Measurements from ENCODE around the gene FRMPD1.

The FRMPD1 gene

DNA sequence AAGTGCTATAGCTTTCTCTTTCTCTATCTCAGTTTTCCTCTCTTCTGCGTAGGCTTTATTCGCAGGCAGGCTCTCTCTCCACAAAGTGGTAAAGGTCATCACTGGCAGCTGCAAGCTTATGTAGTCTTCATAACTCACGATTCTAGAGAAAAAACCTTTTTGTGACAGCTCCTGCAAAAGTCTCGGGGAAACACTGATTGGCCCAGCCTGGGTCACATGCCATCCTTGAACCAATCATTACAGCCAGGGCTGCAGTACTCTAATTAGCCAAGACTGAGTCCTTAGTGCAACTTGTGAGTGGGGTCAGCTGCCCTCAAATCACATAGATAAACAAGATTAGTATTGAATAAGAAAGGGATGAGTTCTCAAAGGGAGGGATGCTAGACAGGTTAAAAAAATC, 18.3 kb upstream of the FRMPD1 start:
- DNase-seq: no peak

DNA sequence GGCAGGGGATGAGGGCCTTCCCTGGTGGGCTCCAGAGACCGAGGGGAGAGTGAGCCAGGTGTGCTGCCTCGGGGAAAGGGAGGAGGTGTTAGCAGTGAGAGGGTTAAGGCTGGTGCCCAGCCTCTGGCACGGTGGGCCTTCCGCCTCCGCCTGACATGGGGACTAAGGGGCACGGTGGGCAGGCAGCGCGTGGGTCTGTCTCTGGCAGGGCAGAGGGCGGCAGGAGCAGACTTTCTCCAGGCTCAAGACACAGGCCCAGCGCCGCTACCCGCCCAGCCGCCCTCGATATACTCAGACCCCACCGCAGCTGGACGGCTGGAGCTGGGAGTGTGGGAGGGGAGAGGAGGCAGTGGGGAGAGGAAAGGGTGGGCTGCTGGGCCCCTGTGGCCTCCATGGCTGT, 14.9 kb upstream of the FRMPD1 start:
- DNase-seq: no peak

DNA sequence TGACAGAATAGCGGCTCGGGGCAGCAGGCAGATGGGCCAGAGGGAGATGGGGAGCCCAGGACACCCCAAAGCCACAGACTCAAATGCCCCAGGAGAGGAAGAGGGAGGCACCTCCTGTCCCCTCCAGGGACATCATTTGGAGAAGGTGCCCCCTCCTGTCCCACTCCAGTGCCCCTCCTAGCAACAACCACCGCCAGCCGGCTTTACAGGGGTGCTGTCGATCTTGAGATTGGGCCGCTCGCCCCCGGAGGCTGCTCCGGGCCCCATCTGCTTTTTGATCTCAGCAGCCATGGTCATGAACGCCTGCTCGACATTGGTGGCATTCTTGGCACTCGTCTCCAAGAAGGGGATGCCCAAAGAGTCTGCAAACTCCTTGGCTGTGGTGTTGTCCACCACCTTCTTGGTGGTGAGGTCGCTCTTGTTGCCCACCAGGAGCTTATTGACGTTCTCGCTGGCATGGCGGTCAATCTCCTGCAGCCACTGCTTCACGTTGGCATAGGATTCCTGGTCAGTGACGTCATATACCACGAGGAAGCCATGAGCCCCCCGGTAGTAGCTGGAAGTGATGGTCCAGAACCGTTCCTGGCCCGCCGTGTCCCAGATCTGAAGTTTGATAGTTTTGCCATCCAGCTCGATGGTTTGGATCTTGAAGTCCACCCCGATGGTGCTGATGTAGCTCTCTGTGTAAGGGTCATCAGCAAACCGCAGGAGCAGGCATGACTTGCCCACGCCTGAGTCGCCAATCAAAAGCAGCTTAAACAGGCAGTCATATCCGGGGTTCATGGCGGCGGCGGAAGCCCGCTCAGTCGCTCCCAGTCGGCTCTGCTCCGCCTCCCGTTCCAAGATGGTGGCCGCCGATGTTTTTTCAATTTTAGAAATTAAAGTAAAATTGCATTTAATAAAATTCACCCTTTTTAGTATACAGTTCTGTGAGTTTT, 14.0 kb upstream of the FRMPD1 start:
- no peak for DNase-seq

DNA sequence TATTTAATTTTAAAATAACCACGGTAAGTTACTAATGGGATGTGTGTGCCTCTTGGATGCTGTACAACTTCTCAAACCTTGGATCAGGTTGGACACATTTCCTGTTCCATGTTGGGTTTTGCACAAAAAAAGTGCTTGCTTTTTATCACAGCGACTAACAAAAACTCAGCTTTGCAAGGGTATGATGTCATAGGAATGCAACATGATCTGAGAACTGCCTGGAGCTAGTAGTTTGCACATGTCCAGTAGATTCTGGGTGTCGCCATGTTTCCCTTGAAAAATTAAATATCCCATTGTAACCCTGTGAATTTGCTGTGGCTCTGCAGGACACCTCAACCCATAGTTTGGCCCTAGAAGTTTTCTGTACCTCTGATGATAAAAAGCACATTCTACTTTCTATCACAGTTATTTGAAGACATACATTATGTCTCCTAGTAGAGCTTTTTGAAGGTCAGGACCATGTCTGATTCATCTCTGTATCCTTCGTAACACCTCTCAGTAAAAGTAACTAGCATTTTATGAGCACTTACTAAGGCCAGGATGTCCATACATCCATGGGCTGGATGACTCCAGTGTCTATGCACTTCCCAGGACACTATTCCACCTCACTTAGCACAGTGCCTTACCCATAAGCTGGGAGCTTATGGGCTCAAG, 11.5 kb upstream of the FRMPD1 start:
- DNase-seq: no peak

DNA sequence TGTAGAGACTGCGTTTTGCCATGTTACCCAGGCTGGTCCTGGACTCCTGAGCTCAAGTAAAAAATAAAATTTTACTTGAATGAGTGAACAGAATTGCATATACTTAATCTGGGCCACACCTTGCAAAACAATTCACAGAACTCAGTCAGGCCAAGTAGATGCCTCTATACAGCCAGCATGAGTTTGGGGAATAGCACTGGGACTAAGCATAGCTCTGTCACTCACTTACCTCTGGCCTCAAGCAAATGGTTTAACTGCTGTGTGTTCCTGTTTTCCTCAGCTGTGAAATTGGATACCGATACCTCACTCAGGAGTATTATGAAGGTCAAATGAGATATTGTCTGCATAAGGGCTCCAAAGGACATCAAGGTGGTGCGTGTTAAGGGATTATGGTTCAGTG, 10.9 kb upstream of the FRMPD1 start:
- DNase-seq: no peak

DNA sequence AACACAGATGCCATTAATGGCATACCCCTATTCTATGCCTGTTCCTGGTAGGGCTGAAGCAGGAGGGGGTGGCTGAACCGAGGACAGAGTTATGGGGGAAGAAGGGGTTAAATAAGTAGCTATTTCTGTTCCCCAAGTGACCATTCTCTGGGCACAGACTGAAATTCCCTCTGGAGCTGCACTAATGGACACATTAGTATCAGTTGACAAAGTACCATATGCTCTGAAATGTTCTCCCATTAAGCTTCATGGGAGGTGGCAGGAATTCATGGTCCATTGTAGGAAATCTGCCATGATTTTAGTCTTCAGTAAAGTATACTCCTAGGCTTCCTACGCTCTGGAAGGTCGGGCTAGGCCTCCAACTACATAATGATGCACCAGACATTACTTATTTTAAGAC, 10.5 kb upstream of the FRMPD1 start:
- DNase-seq: no peak

DNA sequence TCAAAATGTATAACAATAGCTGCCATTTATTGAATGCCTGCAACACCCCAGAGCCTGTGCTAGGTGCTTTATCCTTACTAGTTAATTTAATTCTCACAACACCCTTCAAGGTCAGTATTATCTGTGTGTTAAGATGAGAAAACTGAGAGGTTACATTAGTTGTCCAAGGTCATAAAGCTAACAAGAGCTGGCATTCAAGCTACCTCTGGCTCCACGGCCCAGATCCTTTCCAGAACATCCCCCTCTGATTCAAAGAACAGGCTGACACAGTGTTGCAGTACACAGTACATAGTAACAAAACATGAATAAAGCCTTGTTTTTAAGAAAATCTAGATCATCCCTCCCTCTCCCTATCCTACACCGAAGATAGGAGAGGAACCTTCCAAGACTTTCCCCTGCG, 9.4 kb upstream of the FRMPD1 start:
- no peak for DNase-seq

DNA sequence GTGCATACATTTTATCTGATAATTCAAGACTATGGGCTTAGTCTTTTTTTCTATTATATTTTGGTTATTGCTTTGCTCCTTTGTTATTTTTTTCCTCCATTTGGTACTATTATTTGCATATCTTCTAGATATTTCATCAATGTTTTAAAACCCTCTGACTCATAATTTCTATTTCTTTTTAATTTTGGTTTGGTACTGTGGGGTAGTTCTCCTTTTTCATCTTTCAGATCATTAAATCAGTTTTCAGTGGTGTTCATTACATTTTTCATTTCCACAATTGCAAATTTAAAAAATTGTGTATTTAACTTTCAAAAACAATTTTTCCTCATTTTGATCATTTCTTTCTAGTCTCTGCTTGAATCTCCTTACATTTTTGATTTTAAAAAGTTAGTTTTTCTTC, 7.5 kb upstream of the FRMPD1 start:
- DNase-seq: no peak

DNA sequence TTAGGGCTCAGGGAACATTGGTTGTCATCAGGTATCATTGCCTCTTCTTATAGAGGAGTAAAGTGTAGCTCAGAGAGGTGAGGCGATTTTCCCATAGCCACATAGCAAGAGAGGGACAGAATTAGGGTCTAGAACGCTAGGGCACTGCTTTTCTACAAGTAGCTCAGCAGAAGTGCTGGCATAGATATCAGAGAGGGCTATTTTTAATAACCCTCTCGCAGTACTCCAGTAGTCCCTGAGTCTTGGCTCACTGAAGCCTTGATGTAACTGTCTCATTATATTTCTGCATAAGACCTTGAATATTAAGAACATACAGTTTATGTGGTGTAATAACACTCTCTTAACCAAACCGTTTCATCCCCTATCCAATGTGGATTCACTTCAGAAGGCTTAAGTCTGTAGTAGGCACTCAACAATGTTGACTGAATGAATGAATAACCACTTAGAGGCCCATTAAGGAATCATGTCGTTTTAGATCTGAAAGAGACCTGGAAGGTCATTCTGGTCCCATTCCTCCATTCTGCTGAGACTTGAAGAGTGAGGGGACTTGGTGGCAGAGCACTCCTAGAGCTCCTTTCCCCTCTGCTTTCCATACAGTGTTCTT, 4.7 kb upstream of the FRMPD1 start:
- no peak for DNase-seq

DNA sequence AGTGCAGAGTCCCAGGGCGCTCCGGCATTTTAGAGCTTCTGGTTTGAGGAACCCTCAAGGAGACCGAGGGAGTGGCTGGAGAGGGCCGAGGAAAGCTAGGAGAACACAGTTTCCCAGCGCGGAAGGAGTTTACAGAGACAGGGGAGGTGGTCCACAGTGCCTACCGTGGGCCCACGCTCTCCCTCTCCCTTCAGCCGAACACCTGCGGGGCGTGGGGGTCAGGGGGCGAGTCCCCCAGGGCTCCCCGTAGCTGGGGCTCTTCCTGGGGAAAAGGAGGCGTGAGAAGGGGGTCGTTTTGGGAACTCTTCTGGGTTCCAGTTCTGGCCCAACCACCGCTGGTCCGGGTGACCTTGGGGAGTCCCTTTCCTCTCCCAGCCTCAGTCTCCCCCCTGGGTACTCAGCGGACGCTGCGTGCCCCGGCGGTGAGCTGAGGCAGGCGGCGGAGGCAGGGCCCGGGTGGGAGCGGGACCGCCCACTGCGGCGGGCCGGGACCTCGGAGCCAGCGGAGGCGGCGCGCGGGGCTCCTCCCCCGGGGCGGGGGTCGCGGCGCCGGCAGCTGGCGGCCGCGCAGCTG, 368 bp upstream of the FRMPD1 start:
- DNase-seq: no peak

DNA sequence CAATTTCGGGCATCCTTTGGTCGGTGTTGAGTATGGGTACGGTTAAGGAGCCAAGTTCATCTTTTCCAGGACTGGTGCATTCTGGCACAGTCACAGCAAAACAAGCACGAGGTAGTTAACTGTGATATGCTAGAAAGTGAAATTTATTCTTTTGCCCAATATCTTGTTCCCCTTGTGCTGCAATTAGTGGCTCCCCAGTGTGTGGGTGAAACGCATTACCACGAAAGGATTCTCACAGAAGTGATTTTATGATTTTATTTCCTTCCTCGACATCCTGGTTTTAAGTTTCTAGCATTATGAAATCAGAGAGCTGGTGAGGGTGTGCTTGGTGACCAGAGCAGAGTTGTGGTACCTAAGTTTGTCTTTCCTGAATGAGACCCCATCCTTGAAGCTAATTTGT, 1.5 kb downstream of the FRMPD1 start:
- no peak for DNase-seq

DNA sequence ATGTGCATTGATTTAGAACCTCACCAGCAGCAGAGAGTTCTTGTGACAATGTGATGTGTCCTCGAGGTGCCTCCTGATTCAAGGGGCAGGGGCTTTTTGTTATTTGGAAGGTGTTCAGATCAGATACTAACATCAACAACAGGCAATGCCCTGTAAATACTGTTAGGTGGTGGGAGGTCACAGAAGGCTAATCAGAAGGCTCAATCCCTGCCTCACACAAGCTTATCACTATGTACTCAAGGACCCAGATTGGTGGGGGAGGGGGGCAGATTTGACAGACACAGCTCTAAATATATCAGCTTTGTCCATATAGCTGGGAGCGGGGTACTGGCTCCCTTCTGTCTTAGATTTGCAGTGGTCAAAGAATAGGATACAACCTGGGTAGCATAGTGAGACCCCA, 2.6 kb downstream of the FRMPD1 start:
- DNase-seq: no peak

DNA sequence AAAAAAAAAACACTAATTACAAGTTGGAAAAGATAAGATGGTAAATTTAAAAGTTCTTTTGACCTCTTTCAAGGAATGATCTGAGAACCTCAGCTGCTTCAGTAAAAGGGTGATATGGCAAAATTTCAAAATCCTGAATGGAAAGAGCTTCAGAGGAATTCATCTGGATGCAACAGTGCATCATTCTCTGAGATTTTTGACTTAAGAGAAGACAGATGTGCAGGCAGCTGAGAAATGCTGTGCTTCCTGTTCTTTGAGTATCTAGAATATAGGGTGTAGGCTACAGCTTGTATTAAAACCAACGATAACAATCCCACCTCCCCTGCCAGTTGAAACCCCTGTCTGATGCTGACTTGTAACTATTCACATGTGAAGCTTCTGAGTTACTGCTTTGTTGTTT, 6.2 kb downstream of the FRMPD1 start:
- no peak for DNase-seq

DNA sequence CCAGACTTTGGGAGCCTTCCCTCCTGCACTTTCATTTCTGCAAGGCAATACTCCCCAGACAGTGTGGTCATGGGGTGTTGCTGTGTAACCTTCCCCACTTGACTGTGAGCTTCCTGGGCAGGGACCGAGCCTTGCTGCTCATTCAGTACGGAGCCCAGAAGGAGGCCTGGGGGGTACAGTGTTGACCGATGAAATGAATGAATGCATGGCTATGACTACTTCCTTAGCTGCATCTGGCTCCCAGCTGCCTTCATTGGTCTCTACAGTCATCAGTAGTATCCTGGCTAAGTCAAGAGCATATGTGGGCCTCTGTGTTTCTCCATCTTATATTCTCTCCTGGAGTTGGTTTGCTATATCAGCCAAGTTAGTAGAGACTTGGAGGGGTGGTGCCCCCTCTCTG, 9.9 kb downstream of the FRMPD1 start:
- DNase-seq: no peak

DNA sequence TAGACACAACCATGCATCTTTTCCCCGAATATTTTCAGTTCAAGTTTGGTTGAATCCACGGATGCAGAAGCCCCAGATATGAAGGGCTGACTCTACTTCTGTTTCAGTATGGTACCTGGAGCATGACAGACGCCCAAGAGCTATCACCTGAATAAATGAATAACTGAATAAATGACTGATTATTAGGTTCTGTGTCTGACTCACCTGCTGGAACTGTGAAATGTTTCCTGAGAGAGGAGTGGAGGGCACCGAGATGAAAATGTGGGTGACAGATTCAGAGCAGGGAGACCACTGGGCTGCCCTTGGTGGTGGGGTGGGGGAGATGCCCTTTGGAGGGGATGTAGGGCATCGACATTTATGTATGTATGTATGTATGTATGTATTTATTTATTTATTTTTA, 13.2 kb downstream of the FRMPD1 start:
- DNase-seq: no peak

DNA sequence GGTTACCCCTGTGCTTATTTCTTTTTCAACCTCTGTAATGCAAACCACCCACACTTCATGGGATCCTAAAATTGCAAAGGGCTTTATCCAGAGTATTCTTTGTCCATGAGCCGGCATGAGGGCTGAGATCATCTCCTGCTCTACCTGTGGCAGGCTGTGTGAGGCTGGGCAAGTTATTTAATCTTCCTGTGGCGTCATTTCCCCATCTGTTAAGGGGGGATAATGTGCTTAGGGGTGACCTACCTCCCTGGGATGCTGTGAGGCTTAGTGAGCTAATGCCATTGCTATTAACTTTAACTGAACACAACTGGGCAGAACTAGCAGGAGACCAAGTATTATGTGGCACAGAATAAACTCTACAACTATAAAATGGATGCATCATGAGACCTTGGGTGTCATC, 17.0 kb downstream of the FRMPD1 start:
- no peak for DNase-seq

DNA sequence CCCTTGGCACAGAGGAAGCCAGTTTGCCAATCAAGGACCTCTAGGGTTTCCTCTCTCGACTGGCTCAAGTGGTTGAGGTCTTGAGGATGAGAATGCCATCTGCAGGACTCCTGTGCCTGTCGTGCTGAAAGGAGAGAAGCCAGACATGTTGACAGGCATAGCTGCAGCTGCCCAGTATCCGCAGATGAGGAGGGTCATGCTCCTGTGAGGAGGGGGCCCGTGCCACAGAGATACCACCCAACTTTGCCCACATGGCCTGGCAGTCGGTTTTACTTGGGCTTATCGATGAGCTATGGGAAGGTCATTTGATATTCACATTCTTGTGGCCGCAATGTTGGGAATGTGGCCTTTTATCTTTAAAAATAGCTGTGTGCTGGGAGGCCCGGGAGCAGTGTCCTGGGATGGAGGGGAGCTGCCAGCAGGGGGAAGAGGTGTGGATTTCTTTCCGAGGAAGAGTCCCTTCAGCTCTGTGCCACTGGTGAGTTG, 17.4 kb downstream of the FRMPD1 start:
- DNase-seq: no peak

DNA sequence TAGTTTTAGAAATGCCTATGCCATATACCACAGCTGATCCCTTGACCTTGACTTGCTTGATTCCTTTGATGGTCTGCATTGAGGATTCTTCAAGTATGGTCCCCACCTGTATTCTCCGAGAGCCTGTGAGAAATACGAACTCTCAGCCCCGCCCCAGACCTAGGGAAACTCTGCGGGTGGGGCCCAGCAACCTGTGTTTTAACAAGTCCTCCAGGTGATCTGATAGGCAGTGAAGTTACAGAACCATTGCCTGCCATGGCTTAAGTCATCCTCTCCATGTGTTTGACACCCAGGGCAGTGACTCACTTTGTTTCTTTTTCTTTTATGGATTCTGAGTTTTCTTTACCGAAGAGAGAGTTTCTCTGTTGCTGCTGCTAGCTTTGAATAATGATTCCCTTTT, 18.5 kb downstream of the FRMPD1 start:
- DNase-seq: no peak

DNA sequence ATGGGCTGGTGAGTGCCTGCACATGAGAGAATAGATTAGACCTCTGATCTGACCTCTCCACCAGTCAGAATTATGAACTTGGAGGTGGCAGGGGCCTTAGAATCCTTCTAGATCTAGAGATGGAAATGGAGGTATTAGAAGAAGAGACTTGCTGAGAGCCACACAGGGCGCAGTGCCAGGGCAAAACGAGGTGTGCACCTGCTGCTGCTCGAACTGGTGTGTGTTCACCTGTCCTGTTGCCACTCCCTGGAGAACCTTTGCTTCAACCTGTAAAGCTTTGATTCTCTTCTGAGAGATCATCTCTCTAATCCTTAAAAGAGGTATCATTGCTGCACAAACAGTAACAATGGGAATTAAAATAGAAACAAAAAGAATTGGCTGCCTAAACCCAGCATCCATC, 24.9 kb downstream of the FRMPD1 start:
- DNase-seq: no peak

DNA sequence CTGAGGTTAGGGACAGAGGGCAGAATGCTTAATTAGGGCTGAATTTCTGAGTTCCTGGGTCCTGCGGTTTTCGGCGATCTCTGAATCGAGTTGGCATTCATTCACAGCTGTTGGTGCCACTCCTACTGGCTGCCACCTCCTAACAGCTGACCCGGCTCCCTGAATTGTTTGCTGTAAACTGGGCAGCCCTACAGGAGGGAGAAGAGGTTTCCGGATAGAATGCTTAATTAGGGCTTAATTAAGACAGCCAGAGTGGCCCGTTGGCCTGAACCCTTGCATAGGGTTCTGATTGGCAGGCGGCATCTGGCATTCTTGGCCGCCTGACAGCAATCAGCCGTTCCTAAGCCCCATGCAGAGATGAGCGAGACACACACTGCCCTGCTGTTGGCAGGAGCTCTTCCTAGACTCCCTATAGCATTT, 25.7 kb downstream of the FRMPD1 start:
- peak; percentile 61 for DNase-seq

DNA sequence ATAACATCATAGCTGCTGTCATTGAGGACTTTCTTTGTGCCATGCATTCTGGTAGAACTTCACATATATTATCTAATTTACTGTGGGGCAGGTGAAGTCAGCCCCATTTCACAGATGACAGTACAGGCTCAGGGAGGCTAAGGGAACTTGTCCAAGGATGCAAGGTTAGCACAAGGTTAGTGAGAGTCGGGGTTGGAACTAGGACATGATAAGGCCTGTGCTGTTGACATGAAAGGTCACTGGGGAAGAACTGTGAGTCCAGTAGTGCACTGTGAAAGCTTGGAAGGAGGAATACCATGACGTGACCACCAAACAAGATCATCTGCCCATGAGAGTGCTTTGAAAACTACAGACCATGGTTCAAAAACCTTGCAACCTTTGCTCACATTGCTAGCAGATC, 26.7 kb downstream of the FRMPD1 start:
- DNase-seq: no peak

DNA sequence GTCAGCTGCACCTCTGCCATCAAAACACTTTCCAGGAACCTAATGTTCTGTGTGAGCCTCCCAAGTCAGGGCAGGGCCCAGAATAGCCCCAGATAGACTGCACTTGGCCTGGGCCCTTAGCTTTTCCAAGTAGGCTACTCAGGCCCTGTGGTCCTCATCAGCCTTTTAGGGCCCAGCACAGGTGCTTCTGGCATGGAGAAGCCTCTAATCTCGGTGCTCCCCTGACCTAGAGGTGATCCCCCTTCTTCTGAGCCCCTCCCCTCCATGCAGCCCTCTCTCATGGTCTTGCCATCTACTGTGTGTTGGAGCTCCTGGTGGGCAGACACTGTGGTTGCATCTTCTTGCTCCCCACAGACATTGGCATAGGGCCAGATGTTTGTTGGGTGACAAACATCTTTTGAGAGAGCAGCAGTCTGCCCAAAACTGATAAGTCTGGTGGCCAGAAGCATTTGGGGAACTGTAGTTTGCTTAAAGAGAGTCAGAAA, 28.1 kb downstream of the FRMPD1 start:
- no peak for DNase-seq

DNA sequence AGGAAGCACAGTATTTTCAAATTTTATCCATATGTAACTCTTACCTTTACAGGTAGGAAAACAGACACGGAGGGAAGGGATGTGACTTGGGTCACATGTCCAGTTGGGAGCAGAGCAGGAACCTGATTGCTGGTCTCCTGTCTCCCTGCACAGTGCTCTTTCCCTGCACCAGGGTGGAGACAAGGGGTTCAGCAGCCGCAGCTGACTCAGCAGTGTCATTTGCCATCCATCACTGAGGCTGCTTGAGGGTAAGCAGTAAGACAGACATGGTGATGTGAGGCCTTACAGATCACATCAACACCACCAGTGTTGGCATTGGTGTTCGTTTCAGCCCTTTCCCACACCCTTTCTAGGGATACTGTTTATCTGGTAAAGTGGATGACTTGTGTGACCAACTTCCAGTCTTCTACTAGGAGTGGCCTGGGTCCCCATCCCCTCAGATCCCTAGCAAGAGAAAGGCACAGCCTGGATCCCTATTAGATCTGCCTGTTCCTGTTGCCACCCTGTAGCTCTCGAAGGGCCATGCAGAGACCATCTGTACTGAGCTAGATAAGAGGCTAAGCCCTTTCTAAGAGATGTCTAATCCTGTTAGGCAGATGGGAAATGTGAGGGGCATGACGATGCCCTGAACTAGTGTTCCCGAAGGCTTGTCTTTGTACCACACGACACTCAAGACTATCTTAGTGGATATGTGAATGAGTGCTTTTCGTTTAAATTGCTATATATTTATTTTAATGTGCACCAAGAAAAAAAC, 29.1 kb downstream of the FRMPD1 start:
- DNase-seq: no peak

Measured in midbrain (tissue), 1 donor.